G401 (cell line): ENCODE data around the gene MGAT4A. TPM values are rescaled to one million over a fixed set of nuclear protein-coding genes. Genes with fewer than 3 reads are reported as not detected.
A peak's percentile ranks its signal among the peaks of the same experiment; 100 is the strongest.

Experiments
- DNase-seq: peaks from one replicate; pipeline ENCODE4 v3.0.0-alpha.2; 2015; ENCODE audit warnings: low spot score
- in situ Hi-C: cut with HindIII; loops from 2 replicates; pipeline ENCODE4 v1.10.0; 2016; ENCODE audit warnings: low sequenced_read_pairs, mixed read lengths
- total RNA-seq: library from RNA; depleted of rRNA; stranded (reverse); fragments of >200 nt; shearing (Covaris generic); gene quantifications from 2 replicates; pipeline ENCODE4 v1.2.3, GENCODE V29; 2014; rRNA removed

The MGAT4A gene
- total RNA-seq = 3.0 and 4.4 TPM in 2 replicates

DNA sequence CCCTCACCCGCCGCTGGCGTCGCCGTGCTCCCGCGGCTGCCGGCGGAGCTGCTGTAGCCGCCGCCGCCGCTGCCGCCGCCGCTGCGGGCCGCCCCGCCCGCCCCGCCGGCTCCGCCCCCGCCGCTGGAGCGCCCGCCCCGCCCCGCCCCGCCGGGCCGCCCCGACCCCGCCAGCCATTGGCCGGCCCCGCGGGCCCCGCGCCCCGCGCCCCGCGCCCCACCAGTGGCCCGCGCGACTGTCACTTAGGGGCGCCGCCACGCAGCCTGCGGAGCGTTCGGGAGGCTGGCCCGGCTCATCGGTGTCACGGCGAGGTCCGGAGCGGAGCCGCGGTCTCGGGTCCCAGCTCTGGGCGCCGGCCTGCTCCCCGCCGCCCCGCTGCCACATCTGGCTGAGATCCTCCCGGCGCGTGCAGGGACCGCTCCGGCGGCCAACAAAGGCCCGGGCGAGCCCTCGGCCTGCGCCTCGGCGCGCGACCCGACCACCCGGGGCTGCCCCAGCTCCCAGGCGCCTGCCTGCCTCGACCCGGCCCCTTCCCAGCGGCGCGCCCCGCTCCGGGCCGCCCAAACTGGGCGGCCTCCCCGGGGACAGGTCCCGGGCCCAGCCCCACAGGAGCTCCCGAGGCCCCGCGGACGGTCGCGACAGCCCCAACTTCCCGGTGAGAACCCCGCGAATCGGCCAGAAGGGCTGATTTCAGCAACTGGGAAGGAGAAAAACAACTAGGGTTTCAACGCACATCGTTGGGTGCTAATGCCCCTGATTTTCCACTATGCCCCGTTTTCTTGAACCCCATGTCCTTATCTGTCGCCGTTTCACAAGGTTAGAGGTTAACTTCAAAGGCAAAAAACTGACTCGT, at the start of gene MGAT4A:
Gene MGAT4A, minus strand, starts transcription at position 92 of the 853 bp plus-strand sequence. CDS start 4,800 bp downstream, outside the sequence.
- peak; percentile 50 for DNase-seq
- in situ Hi-C loops = no loop called here

DNA sequence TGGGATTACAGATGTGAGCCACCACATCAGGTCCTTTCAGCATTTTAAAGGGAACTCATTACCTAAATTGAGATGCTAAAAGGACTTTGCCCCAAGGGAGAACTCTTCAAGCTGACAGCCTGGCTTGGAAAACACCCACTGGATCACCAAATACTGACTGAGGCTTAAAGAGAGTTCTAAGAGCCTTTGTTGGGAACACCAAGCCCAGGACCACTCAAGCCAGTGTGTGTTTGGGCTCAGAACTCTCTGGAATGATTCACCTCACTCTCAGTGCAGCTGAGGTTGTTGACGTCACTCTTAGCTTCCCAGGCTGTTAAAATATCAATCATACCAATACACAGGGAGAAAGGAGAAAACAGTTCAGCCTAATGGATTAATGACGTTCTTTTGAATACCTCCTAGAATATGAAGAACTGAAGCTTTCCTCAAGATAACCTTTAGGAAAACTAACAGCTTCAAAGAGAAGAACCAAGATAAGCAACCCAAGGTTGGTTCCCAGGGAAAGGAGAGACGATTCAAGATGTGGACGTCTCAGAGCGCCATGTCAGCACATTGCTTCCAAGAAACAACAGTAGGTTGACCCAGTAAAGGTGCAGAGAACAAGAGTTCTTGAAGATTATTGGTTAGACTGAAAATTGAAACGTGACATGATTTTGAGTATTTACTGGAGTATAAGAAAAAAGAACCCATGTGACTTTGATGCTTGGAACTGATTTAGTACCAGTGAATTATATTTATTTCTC, 48.0 kb upstream of the MGAT4A start:
- no peak for DNase-seq
- in situ Hi-C loops = no loop called here

DNA sequence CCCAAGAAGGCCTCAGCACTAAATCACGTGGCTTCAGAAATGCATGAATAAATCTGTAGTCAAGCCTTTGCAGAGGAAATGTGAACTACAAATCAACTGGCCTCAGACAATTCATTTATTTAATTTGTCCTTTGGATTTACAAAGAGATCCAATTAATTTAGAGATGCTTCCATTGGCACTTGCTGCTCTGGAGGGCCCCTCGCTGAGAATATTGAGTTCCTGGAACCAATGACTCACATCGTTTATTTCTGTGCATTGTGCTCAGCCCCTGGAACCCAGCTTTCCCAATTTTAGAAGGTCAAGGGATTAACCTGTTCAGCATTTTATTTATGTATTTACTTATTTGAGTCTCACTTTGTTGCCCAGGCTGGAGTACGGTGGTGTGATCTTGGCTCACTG, 47.2 kb upstream of the MGAT4A start:
- DNase-seq = no peak
- in situ Hi-C loops = no loop called here

DNA sequence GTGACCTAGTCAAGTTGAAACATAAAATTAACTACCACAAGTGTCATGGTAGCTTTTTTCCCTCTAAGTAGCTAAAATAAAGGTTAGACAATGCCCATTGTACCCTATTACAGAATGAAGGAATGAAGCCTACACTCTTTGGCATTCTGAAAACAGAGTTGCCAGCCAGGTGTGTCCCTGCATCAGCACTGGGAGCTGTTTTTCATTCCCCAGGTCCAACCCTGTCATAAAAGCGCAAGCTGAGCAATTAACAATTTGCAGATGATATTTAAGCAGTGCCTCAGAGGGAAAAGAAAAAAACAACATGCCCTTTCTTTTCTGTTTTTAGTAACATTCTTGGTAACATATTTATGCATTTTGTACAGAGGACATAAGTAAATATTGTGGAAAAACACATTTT, 46.8 kb upstream of the MGAT4A start:
- in situ Hi-C loops = no loop called here

GRCh38 chr2:98777076-98777475, 46.1 kb upstream of the MGAT4A start:
- no peak for DNase-seq
- in situ Hi-C loops = no loop called here

More for the DNA sequence above, 46.8 kb upstream of the MGAT4A start:
- no peak for DNase-seq

DNA sequence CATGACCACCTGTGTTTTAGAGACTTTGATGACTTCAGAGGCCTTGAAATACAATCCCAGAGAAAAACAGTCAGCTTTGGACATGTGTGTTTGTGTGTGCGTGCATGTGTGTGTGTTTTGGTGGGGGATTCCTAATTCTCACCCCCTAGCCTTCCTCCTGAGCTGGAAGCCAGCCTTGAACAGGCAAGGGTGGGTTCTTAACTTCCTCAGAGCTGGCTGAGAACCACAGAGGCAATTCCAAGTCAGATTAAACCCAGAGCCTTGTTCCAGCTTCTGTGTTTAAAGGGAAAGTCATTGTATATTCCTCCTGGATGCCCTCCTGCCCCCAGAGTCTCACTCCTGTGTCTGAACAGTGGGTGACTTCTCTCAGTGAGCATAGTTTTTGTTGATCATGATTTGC, 45.2 kb upstream of the MGAT4A start:
- in situ Hi-C loops = no loop called here
- DNase-seq = peak; percentile 54

- peak; percentile 98 for DNase-seq
- in situ Hi-C loops = no loop called here
These were observed 44.4 kb upstream of the MGAT4A start for GRCh38 chr2:98775146-98775986.

DNA sequence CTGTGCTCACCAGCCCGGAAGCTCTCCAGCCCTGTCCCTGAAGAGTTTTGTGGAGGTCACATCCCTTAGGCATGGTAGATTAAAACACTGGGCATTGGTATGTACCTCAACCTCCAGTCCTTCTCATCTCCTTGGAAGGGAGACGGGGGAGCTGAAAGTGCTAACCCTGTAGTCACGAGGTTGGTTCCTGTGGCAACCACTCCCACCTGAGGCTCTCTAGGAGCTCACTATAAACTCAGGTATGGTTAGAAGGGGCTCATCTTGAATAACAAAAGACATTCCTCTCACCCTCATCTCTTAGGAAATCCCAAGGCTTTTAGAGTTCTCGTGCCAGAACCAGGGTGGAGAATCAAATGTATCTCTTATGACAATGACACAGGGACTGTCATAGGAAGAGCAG, 43.0 kb upstream of the MGAT4A start:
- in situ Hi-C loops = no loop called here
- no peak for DNase-seq

GRCh38 chr2:98773169-98773568, 42.2 kb upstream of the MGAT4A start:
- no peak for DNase-seq
- in situ Hi-C loops = no loop called here

- peak; percentile 37 for DNase-seq
- in situ Hi-C loops = no loop called here
These were observed 41.6 kb upstream of the MGAT4A start for GRCh38 chr2:98772536-98772935.

GRCh38 chr2:98771721-98772524, 41.0 kb upstream of the MGAT4A start:
- DNase-seq = peak; percentile 70
- in situ Hi-C loops = no loop called here

DNA sequence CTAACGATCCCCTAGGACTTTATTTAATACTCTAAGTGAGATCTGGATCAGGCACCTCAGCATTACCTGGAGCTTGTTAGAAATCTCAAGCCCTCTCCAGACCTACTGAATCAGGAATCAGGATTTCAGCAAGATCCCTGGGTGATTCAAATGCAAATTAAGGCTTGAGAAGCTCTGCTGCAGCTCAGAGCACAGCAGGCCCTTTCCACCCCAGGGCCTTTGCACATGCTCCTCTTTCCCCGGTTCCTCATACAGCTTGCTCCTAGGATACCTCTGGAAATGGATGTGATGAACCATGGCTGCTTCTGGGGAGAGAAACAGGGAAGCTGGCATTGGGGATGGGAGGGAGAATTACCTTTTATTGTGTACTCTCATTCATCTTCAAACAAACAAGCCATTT, 40.3 kb upstream of the MGAT4A start:
- no peak for DNase-seq
- in situ Hi-C loops = no loop called here

GRCh38 chr2:98769784-98770183, 38.9 kb upstream of the MGAT4A start:
- DNase-seq = peak; percentile 85
- in situ Hi-C loops = no loop called here

GRCh38 chr2:98769114-98769476, 38.2 kb upstream of the MGAT4A start:
- in situ Hi-C loops = no loop called here

GRCh38 chr2:98768384-98769113, 37.6 kb upstream of the MGAT4A start:
- DNase-seq = peak; percentile 84
- in situ Hi-C loops = no loop called here

More at GRCh38 chr2:98769114-98769476, 38.2 kb upstream of the MGAT4A start:
- no peak for DNase-seq

- in situ Hi-C loops = no loop called here
These were observed 33.6 kb upstream of the MGAT4A start for GRCh38 chr2:98764499-98764898.

GRCh38 chr2:98763209-98763951, 32.4 kb upstream of the MGAT4A start:
- in situ Hi-C loops = no loop called here
- no peak for DNase-seq

More at GRCh38 chr2:98764499-98764898, 33.6 kb upstream of the MGAT4A start:
- DNase-seq = no peak
